ENCODE results near the gene ARPC5L.
A peak's percentile ranks its signal among the peaks of the same experiment; 100 is the strongest.

ARPC5L gene

GRCh38 chr9:124869466-124869985 lies 7.6 kb downstream of the ARPC5L start:
- Histone ChIP-seq H2BK120ac (ENCODE audit: low read depth, low read length) (peak overlapping the region; percentile 78), H3K14ac (ENCODE audit: low read length in 2 of 2) (peak overlapping the region; percentile 29 to 82), H3K4ac (ENCODE audit: low read depth in 1 of 2, low read length in 2 of 2) (peak overlapping the region; percentile 75 to 92), H3K18ac (ENCODE audit: low read depth in 1 of 2, low read length in 2 of 2) (peak overlapping the region; percentile 93 to 95), H3K79me1 (replicated peaks; ENCODE audit: low read length, poor library complexity, severe bottlenecking) (peaks cover 8% of the 10 kb centered on the region), H4K91ac (ENCODE audit: low read length) (peak overlapping the region; percentile 86), H2BK5ac (ENCODE audit: low read depth, low read length, poor library complexity, severe bottlenecking) (peak overlapping the region; percentile 68), H3K27ac (ENCODE audit: low read length, poor library complexity, severe bottlenecking) (peak overlapping the region; percentile 73), H3K4me1 (ENCODE audit: control insufficient read depth, insufficient read depth, low read depth, low read length) (peaks cover 28% of the 10 kb centered on the region), H2BK15ac (ENCODE audit: low read depth, poor library complexity, severe bottlenecking) (peak overlapping the region; percentile 92), H2AFZ (ENCODE audit: low read depth, low read length) (peak overlapping the region; percentile 77), H3K4me2 (ENCODE audit: low read length, poor library complexity, severe bottlenecking) (peak overlapping the region; percentile 92), H3K9ac (ENCODE audit: low read length) (peak overlapping the region; percentile 97), H4K8ac (ENCODE audit: low read length) (peak overlapping the region; percentile 75), H3K9me3 (ENCODE audit: control insufficient read depth, low read length) (no peaks in the 10 kb centered on the region), H2BK12ac (ENCODE audit: low read length in 2 of 2) (peak overlapping the region in 1 of 2 experiments; percentile 67), H3K23ac (ENCODE audit: low read length in 2 of 2) (peak overlapping the region in 1 of 2 experiments; percentile 98), H3K4me3 (ENCODE audit: insufficient read depth in 1 of 2, low read depth in 1 of 2, low read length in 2 of 2) (peak overlapping the region; percentile 93 to 98), H3K27me3 (ENCODE audit: control insufficient read depth in 1 of 2, insufficient read depth in 1 of 2, low read length in 2 of 2) (no peaks in the 10 kb centered on the region), H3K36me3 (ENCODE audit: control insufficient read depth in 1 of 2, insufficient read depth in 2 of 2, low read depth in 1 of 2, low read length in 2 of 2) (peaks cover 20 to 21% of the 10 kb centered on the region in 2 experiments), H2AK5ac (ENCODE audit: low read length, severe bottlenecking) (no peak overlapping the region)
- WGBS = under 1% methylated on average over 29 of the region's 41 CpGs
- peak; percentile 46 for DNase-seq

GRCh38 chr9:124869986-124870560 lies 8.1 kb downstream of the ARPC5L start:
- H2BK12ac ChIP-seq (ENCODE audit: low read length in 2 of 2) = peak overlapping the region in 1 of 2 experiments; percentile 48
- H3K4ac ChIP-seq (ENCODE audit: low read depth in 1 of 2, low read length in 2 of 2) = peak overlapping the region; percentile 57 to 75
- peak overlapping the region; percentile 93 to 95 for H3K18ac ChIP-seq (ENCODE audit: low read depth in 1 of 2, low read length in 2 of 2)
- H3K4me2 ChIP-seq (ENCODE audit: low read length, poor library complexity, severe bottlenecking) = peak overlapping the region; percentile 92
- H2AK5ac ChIP-seq (ENCODE audit: low read length, severe bottlenecking) = peak overlapping the region; percentile 9
- peak; percentile 52 for DNase-seq
- H4K8ac ChIP-seq (ENCODE audit: low read length) = peak overlapping the region; percentile 15
- no peak overlapping the region for H2BK5ac ChIP-seq (ENCODE audit: low read depth, low read length, poor library complexity, severe bottlenecking)
- 7% methylated on average over 12 of the region's 12 CpGs for WGBS
- H3K4me3 ChIP-seq (ENCODE audit: insufficient read depth in 1 of 2, low read depth in 1 of 2, low read length in 2 of 2) = peak overlapping the region; percentile 93 to 98
- H2AFZ ChIP-seq (ENCODE audit: low read depth, low read length) = no peak overlapping the region
- no peak overlapping the region for H3K23ac ChIP-seq (ENCODE audit: low read length in 2 of 2)
- H3K9me3 ChIP-seq (ENCODE audit: control insufficient read depth, low read length) = no peaks in the 10 kb centered on the region
- no peaks in the 10 kb centered on the region for H3K27me3 ChIP-seq (ENCODE audit: control insufficient read depth in 1 of 2, insufficient read depth in 1 of 2, low read length in 2 of 2)
- peak overlapping the region; percentile 73 for H3K27ac ChIP-seq (ENCODE audit: low read length, poor library complexity, severe bottlenecking)
- H3K36me3 ChIP-seq (ENCODE audit: control insufficient read depth in 1 of 2, insufficient read depth in 2 of 2, low read depth in 1 of 2, low read length in 2 of 2) = peaks cover 25 to 26% of the 10 kb centered on the region in 2 experiments
- H3K79me1 ChIP-seq (replicated peaks; ENCODE audit: low read length, poor library complexity, severe bottlenecking) = peaks cover 12% of the 10 kb centered on the region
- H2BK15ac ChIP-seq (ENCODE audit: low read depth, poor library complexity, severe bottlenecking) = peak overlapping the region; percentile 61
- H4K91ac ChIP-seq (ENCODE audit: low read length) = peak overlapping the region; percentile 86
- peak overlapping the region; percentile 18 to 27 for H3K14ac ChIP-seq (ENCODE audit: low read length in 2 of 2)
- H2BK120ac ChIP-seq (ENCODE audit: low read depth, low read length) = peak overlapping the region; percentile 78
- H3K4me1 ChIP-seq (ENCODE audit: control insufficient read depth, insufficient read depth, low read depth, low read length) = peaks cover 28% of the 10 kb centered on the region
- peak overlapping the region; percentile 97 for H3K9ac ChIP-seq (ENCODE audit: low read length)

- Histone ChIP-seq H3K14ac (ENCODE audit: low read length in 2 of 2) (peak overlapping the region in 1 of 2 experiments; percentile 18), H3K79me1 (replicated peaks; ENCODE audit: low read length, poor library complexity, severe bottlenecking) (peaks cover 17% of the 10 kb centered on the region), H3K4ac (ENCODE audit: low read depth in 1 of 2, low read length in 2 of 2) (peak overlapping the region in 1 of 2 experiments; percentile 68), H3K4me1 (ENCODE audit: control insufficient read depth, insufficient read depth, low read depth, low read length) (peaks cover 28% of the 10 kb centered on the region), H2BK12ac (ENCODE audit: low read length in 2 of 2) (peak overlapping the region in 1 of 2 experiments; percentile 51), H3K9ac (ENCODE audit: low read length) (peak overlapping the region; percentile 97), H2BK15ac (ENCODE audit: low read depth, poor library complexity, severe bottlenecking) (no peak overlapping the region), H3K23ac (ENCODE audit: low read length in 2 of 2) (peak overlapping the region in 1 of 2 experiments; percentile 74), H4K8ac (ENCODE audit: low read length) (no peak overlapping the region), H3K27me3 (ENCODE audit: control insufficient read depth in 1 of 2, insufficient read depth in 1 of 2, low read length in 2 of 2) (no peaks in the 10 kb centered on the region), H3K4me3 (ENCODE audit: insufficient read depth in 1 of 2, low read depth in 1 of 2, low read length in 2 of 2) (peak overlapping the region; percentile 29 to 93), H4K91ac (ENCODE audit: low read length) (no peak overlapping the region), H2BK120ac (ENCODE audit: low read depth, low read length) (no peak overlapping the region), H2AFZ (ENCODE audit: low read depth, low read length) (no peak overlapping the region), H2AK5ac (ENCODE audit: low read length, severe bottlenecking) (peak overlapping the region; percentile 9), H3K18ac (ENCODE audit: low read depth in 1 of 2, low read length in 2 of 2) (peak overlapping the region in 1 of 2 experiments; percentile 85), H3K27ac (ENCODE audit: low read length, poor library complexity, severe bottlenecking) (peak overlapping the region; percentile 73), H3K4me2 (ENCODE audit: low read length, poor library complexity, severe bottlenecking) (peak overlapping the region; percentile 92), H2BK5ac (ENCODE audit: low read depth, low read length, poor library complexity, severe bottlenecking) (no peak overlapping the region), H3K36me3 (ENCODE audit: control insufficient read depth in 1 of 2, insufficient read depth in 2 of 2, low read depth in 1 of 2, low read length in 2 of 2) (peaks cover 31 to 33% of the 10 kb centered on the region in 2 experiments), H3K9me3 (ENCODE audit: control insufficient read depth, low read length) (no peaks in the 10 kb centered on the region)
- DNase-seq = no peak
- 83% methylated on average over 6 of the region's 6 CpGs for WGBS
These were observed 8.8 kb downstream of the ARPC5L start for GRCh38 chr9:124870723-124871122.

- no peak overlapping the region for H2BK5ac ChIP-seq (ENCODE audit: low read depth, low read length, poor library complexity, severe bottlenecking)
- H3K4me3 ChIP-seq (ENCODE audit: insufficient read depth in 1 of 2, low read depth in 1 of 2, low read length in 2 of 2) = peak overlapping the region; percentile 11 to 93
- DNase-seq = no peak
- H3K4me1 ChIP-seq (ENCODE audit: control insufficient read depth, insufficient read depth, low read depth, low read length) = peaks cover 28% of the 10 kb centered on the region
- no peak overlapping the region for H3K18ac ChIP-seq (ENCODE audit: low read depth in 1 of 2, low read length in 2 of 2)
- H3K27ac ChIP-seq (ENCODE audit: low read length, poor library complexity, severe bottlenecking) = no peak overlapping the region
- no peak overlapping the region for H3K4ac ChIP-seq (ENCODE audit: low read depth in 1 of 2, low read length in 2 of 2)
- WGBS = 90% methylated on average over 11 of the region's 11 CpGs
- no peak overlapping the region for H2BK15ac ChIP-seq (ENCODE audit: low read depth, poor library complexity, severe bottlenecking)
- peak overlapping the region; percentile 92 for H3K4me2 ChIP-seq (ENCODE audit: low read length, poor library complexity, severe bottlenecking)
- H3K9me3 ChIP-seq (ENCODE audit: control insufficient read depth, low read length) = no peaks in the 10 kb centered on the region
- peak overlapping the region; percentile 21 for H4K8ac ChIP-seq (ENCODE audit: low read length)
- H2BK12ac ChIP-seq (ENCODE audit: low read length in 2 of 2) = no peak overlapping the region
- no peak overlapping the region for H3K23ac ChIP-seq (ENCODE audit: low read length in 2 of 2)
- H4K91ac ChIP-seq (ENCODE audit: low read length) = peak overlapping the region; percentile 35
- H3K9ac ChIP-seq (ENCODE audit: low read length) = peak overlapping the region; percentile 97
- no peak overlapping the region for H2AFZ ChIP-seq (ENCODE audit: low read depth, low read length)
- no peak overlapping the region for H2AK5ac ChIP-seq (ENCODE audit: low read length, severe bottlenecking)
- H3K79me1 ChIP-seq (replicated peaks; ENCODE audit: low read length, poor library complexity, severe bottlenecking) = peaks cover 18% of the 10 kb centered on the region
- H3K36me3 ChIP-seq (ENCODE audit: control insufficient read depth in 1 of 2, insufficient read depth in 2 of 2, low read depth in 1 of 2, low read length in 2 of 2) = peaks cover 36 to 37% of the 10 kb centered on the region in 2 experiments
- H2BK120ac ChIP-seq (ENCODE audit: low read depth, low read length) = no peak overlapping the region
- peak overlapping the region in 1 of 2 experiments; percentile 53 for H3K14ac ChIP-seq (ENCODE audit: low read length in 2 of 2)
- H3K27me3 ChIP-seq (ENCODE audit: control insufficient read depth in 1 of 2, insufficient read depth in 1 of 2, low read length in 2 of 2) = no peaks in the 10 kb centered on the region
These were observed 9.2 kb downstream of the ARPC5L start for GRCh38 chr9:124871156-124871561.

Data from mesenchymal stem cell (in vitro differentiated cells and primary cell).